H1 (cell line): ENCODE measurements around the gene PDE2A. TPM values are rescaled to one million over a fixed set of nuclear protein-coding genes. Genes with fewer than 3 reads are reported as not detected.

Experiments
- CTCF ChIA-PET: fragments of 300-600 bp; sonication (Branson Sonifier 250); formaldehyde crosslinking; loops from one replicate; lab custom pipeline; 2021; ENCODE audit not compliant: partially characterized antibody; lab: Charles Lee
- POLR2A ChIA-PET: fragments of 300-600 bp; sonication (Branson Sonifier 250); formaldehyde crosslinking; loops from one replicate; lab custom pipeline; 2021; ENCODE audit warnings: inconsistent platforms; ENCODE audit not compliant: partially characterized antibody; lab: Charles Lee
- DNase-seq, 2 experiments: peaks; one replicate each; pipeline versions ENCODE4 v3.0.0 to v3.0.0-alpha.2; 2010 to 2022; ENCODE audit warnings: low spot score in 2 of 2, low read depth in 1 of 2, mixed read lengths in 1 of 2
- FAIRE-seq: peaks from 2 replicates; lab custom pipeline; 2011; peaks lifted over from hg19 to GRCh38; lab: Jason Lieb, UNC
- H2AFZ ChIP-seq: 2 replicates; pipeline ENCODE4 v1.8.1; 2012; ENCODE audit warnings: low read length, inconsistent platforms
- H2AK5ac ChIP-seq: 2 replicates; pipeline ENCODE4 v1.6.1; 2013; ENCODE audit warnings: low read depth, low read length
- H2BK120ac ChIP-seq: replicated peaks from 2 replicates; pipeline ENCODE3; 2013; ENCODE audit warnings: low read depth, low read length, inconsistent platforms
- H2BK12ac ChIP-seq: 2 replicates; pipeline ENCODE4 v1.6.1; 2013; ENCODE audit warnings: low read depth, low read length
- H2BK15ac ChIP-seq: 2 replicates; pipeline ENCODE4 v1.6.1; 2013; ENCODE audit warnings: low read length
- H2BK20ac ChIP-seq: 2 replicates; pipeline ENCODE4 v1.6.1; 2013; ENCODE audit warnings: low read length
- H2BK5ac ChIP-seq: 2 replicates; pipeline ENCODE4 v1.6.1; 2013; ENCODE audit warnings: low read depth, low read length
- H3K14ac ChIP-seq: 2 replicates; pipeline ENCODE4 v1.6.1; 2013; ENCODE audit warnings: inconsistent platforms; ENCODE audit not compliant: insufficient read length
- H3K18ac ChIP-seq: 2 replicates; pipeline ENCODE4 v1.6.1; 2013; ENCODE audit warnings: low read length; ENCODE audit errors: extremely low read depth
- H3K23ac ChIP-seq: 2 replicates; pipeline ENCODE4 v1.6.1; 2013; ENCODE audit warnings: inconsistent platforms; ENCODE audit not compliant: insufficient read length
- H3K23me2 ChIP-seq: 2 replicates; pipeline ENCODE4 v1.6.1; 2013; ENCODE audit warnings: low read depth, low read length
- H3K27ac ChIP-seq: 2 replicates; pipeline ENCODE4 v1.6.1; 2011; ENCODE audit warnings: low read depth, low read length, inconsistent platforms
- H3K27me3 ChIP-seq, 4 experiments: replicated peaks in 1 of 4; 1 replicate in 1 of 4; 2 replicates in 3 of 4; pipeline versions ENCODE4 v1.6.1 to v1.8.1; 2011 to 2013; ENCODE audit warnings: low read length in 3 of 4, mild to moderate bottlenecking in 3 of 4, inconsistent platforms in 2 of 4, mixed read lengths in 2 of 4, moderate library complexity in 1 of 4; ENCODE audit not compliant: control insufficient read depth in 3 of 4, insufficient read depth in 3 of 4; ENCODE audit errors: extremely low read depth in 1 of 4
- H3K36me3 ChIP-seq, 4 experiments: 2 replicates each; pipeline versions ENCODE4 v1.6.1 to v1.8.1; 2011 to 2013; ENCODE audit warnings: mild to moderate bottlenecking in 4 of 4, low read length in 3 of 4, moderate library complexity in 2 of 4, control low read depth in 1 of 4, inconsistent platforms in 1 of 4; ENCODE audit not compliant: insufficient read depth in 4 of 4, control insufficient read depth in 2 of 4
- H3K4ac ChIP-seq: replicated peaks from 2 replicates; pipeline ENCODE3; 2013; ENCODE audit warnings: low read length, low read depth, mixed read lengths, inconsistent platforms; ENCODE audit not compliant: insufficient read length
- H3K4me1 ChIP-seq, 4 experiments: replicated peaks in 1 of 4; 1 replicate in 1 of 4; 2 replicates in 3 of 4; pipeline versions ENCODE4 v1.6.1 to v1.8.1; 2011 to 2013; ENCODE audit warnings: low read length in 3 of 4, inconsistent platforms in 2 of 4, mixed read lengths in 1 of 4; ENCODE audit not compliant: insufficient read depth in 4 of 4, control insufficient read depth in 3 of 4
- H3K4me2 ChIP-seq, 2 experiments: 2 replicates each; pipeline versions ENCODE4 v1.6.1 to v1.8.1; 2011 to 2013; ENCODE audit warnings: low read depth in 2 of 2, low read length in 2 of 2, control low read depth in 1 of 2, inconsistent platforms in 1 of 2, mild to moderate bottlenecking in 1 of 2; ENCODE audit not compliant: insufficient read depth in 1 of 2
- H3K4me3 ChIP-seq, 4 experiments: fragments of 200-600, 300-600 bp in 1 of 4; sonication (generic), shearing (Covaris generic), sonication (Bioruptor Twin) in 1 of 4; 2 replicates each; pipeline versions ENCODE4 v1.5.1 to v1.8.1; 2011 to 2016; ENCODE audit warnings: low read length in 4 of 4, low read depth in 3 of 4, control low read depth in 2 of 4, inconsistent platforms in 2 of 4, mild to moderate bottlenecking in 2 of 4, mixed read lengths in 1 of 4, moderate library complexity in 1 of 4; ENCODE audit not compliant: insufficient read depth in 2 of 4; ENCODE audit errors: extremely low read depth in 1 of 4
- H3K56ac ChIP-seq: replicated peaks from 2 replicates; pipeline ENCODE3; 2013; ENCODE audit warnings: low read depth, mild to moderate bottlenecking, mixed read lengths, low read length, inconsistent platforms; ENCODE audit not compliant: insufficient read length
- H3K79me1 ChIP-seq: 2 replicates; pipeline ENCODE4 v1.6.1; 2013; ENCODE audit warnings: low read depth, low read length, control low read depth
- H3K79me2 ChIP-seq, 2 experiments: 2 replicates each; pipeline versions ENCODE4 v1.6.1 to v1.8.1; 2012 to 2013; ENCODE audit warnings: low read length in 2 of 2, mild to moderate bottlenecking in 2 of 2, inconsistent platforms in 1 of 2; ENCODE audit not compliant: insufficient read depth in 2 of 2, control insufficient read depth in 1 of 2
- H3K9ac ChIP-seq, 4 experiments: replicated peaks in 1 of 4; 1 replicate in 1 of 4; 2 replicates in 3 of 4; pipeline versions ENCODE4 v1.6.1 to v1.8.1; 2011 to 2013; ENCODE audit warnings: low read depth in 3 of 4, low read length in 3 of 4, control low read depth in 2 of 4, mild to moderate bottlenecking in 2 of 4, moderate library complexity in 2 of 4, inconsistent platforms in 1 of 4; ENCODE audit errors: extremely low read depth in 1 of 4
- H3K9me3 ChIP-seq, 2 experiments: 2 replicates each; pipeline versions ENCODE4 v1.6.1 to v1.8.1; 2012 to 2013; ENCODE audit warnings: mild to moderate bottlenecking in 2 of 2, moderate library complexity in 2 of 2, control low read depth in 1 of 2, inconsistent platforms in 1 of 2, low read depth in 1 of 2, low read length in 1 of 2, mixed read lengths in 1 of 2; ENCODE audit not compliant: insufficient read depth in 2 of 2
- H4K20me1 ChIP-seq, 2 experiments: replicated peaks in 1 of 2; 2 replicates each; pipeline versions ENCODE3 to v1.8.1; 2011 to 2013; ENCODE audit warnings: inconsistent platforms in 2 of 2, low read length in 2 of 2, mild to moderate bottlenecking in 1 of 2; ENCODE audit not compliant: insufficient read depth in 2 of 2, control insufficient read depth in 1 of 2
- H4K5ac ChIP-seq: 2 replicates; pipeline ENCODE4 v1.6.1; 2013; ENCODE audit warnings: low read length, low read depth, mixed read lengths, inconsistent platforms; ENCODE audit not compliant: insufficient read length
- H4K8ac ChIP-seq: 2 replicates; pipeline ENCODE4 v1.8.0; 2013; ENCODE audit warnings: mild to moderate bottlenecking, moderate library complexity, low read length, inconsistent platforms; ENCODE audit not compliant: insufficient read depth; ENCODE audit errors: extremely low read depth
- H4K91ac ChIP-seq: replicated peaks from 2 replicates; pipeline ENCODE3; 2013; ENCODE audit warnings: low read length, mixed read lengths, inconsistent platforms; ENCODE audit not compliant: insufficient read length
- whole genome bisulfite sequencing, 2 experiments: shearing (Covaris generic) in 1 of 2; methylation state at CpG; one replicate each; pipeline versions ENCODE4 v1.1.6 to v1.1.7; 2013 to 2015; ENCODE audit warnings: low lambda C conversion rate in 2 of 2, mixed read lengths in 2 of 2, inconsistent platforms in 1 of 2, low coverage in 1 of 2, missing lambda C conversion rate in 1 of 2; ENCODE audit not compliant: insufficient replicate concordance in 2 of 2, insufficient coverage in 1 of 2, insufficient read length in 1 of 2; ENCODE audit errors: extremely low coverage in 1 of 2, missing lambda C conversion rate in 1 of 2; 5-methylcytosine and 5-hydroxymethylcytosine counted together
- polyA plus RNA-seq, 7 experiments: library from polyadenylated mRNA; depleted of rRNA in 3 of 7; stranded (reverse) in 5 of 7; unstranded in 2 of 7; fragments of >200 nt in 5 of 7; fragments of 200-250 nt in 2 of 7; gene quantifications; 1 replicate in 5 of 7; 2 replicates in 1 of 7; 4 replicates in 1 of 7; pipeline versions ENCODE4 v1.2.1 to v1.2.3, GENCODE V29; 2011 to 2013; ENCODE audit warnings: missing spikeins in 2 of 7, mixed read lengths in 2 of 7
- total RNA-seq: library from RNA; stranded (reverse); fragmentation: NEBNext Ultra II Directional; extraction: Animal tissue kit (Norgen Biotek cat#: 25700); gene quantifications from 2 replicates; pipeline ENCODE4 v1.2.1, GENCODE V29; 2021

PDE2A gene
- total and polyA plus RNA-seq, 2 of the 8 experiments (the other 6 are each of a cell fraction or from before 2014, with no cell fraction given) = 3.4 to 7.1 TPM

DNA sequence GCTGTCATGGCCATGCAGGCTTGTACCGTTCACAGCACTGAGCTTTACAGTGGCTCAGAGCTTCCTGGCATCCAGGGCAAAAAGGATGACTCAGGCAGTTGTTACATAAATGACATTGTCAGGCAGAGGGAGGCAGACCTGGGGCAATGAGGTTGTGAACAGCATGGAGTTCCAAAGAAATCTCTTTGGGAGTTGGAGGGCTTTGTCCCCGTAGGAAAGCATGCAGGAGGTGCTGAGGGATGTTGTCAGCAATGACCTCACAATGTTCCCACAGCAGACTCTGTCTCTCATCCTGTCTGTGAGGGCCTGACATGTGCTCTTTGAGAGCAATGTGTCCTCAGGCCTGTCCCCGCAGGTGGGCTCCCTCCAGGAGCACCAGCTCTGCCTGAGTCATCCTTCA, 25.9 kb upstream of the PDE2A start:
- H4K91ac ChIP-seq = no peak overlapping the region
- H3K9me3 ChIP-seq = no peaks in the 10 kb centered on the region
- no peak overlapping the region for H2AK5ac ChIP-seq
- H2BK5ac ChIP-seq = no peak overlapping the region
- DNase-seq = no peak
- no peaks in the 10 kb centered on the region for H3K79me2 ChIP-seq
- peaks cover 6 to 24% (median 18%) of the 10 kb centered on the region in 4 experiments for H3K4me1 ChIP-seq
- H3K27me3 ChIP-seq = no peaks in the 10 kb centered on the region
- H2BK20ac ChIP-seq = no peak overlapping the region
- no peak overlapping the region for H2BK12ac ChIP-seq
- no peak overlapping the region for H3K4ac ChIP-seq
- 92% methylated on average over 3 of the region's 3 CpGs; no CpG with 5 or more reads in 1 of the 2 experiments for WGBS, 2 experiments
- no peak for FAIRE-seq
- H3K4me3 ChIP-seq = no peak overlapping the region
- H4K5ac ChIP-seq = no peak overlapping the region
- no peak overlapping the region for H3K9ac ChIP-seq
- ChIA-PET CTCF (interaction anchor here (0.6 to 8.3 kb wide), 6 partner anchors 9 to 231 kb away, joined by 3 to 79 read pairs (median 3); no protein-coding TSS in a partner anchor), POLR2A (interaction anchor here (1.1 kb wide), 1 partner anchor 40 kb away, joined by 3 read pairs; no protein-coding TSS in a partner anchor)
- no peak overlapping the region for H3K23ac ChIP-seq
- no peaks in the 10 kb centered on the region; the same call in 1 of the 2 replicates for H3K79me1 ChIP-seq
- no peak overlapping the region for H2AFZ ChIP-seq
- H3K18ac ChIP-seq = no peak overlapping the region
- H3K36me3 ChIP-seq = peaks cover 3 to 17% (median 6%) of the 10 kb centered on the region in 4 experiments; a peak in 7 of 8 replicates
- no peak overlapping the region for H3K14ac ChIP-seq
- no peak overlapping the region for H2BK15ac ChIP-seq
- no peak overlapping the region for H3K56ac ChIP-seq
- H4K8ac ChIP-seq = no peak overlapping the region
- no peak overlapping the region for H2BK120ac ChIP-seq
- no peaks in the 10 kb centered on the region for H3K23me2 ChIP-seq
- peaks cover 5 to 11% of the 10 kb centered on the region in 2 experiments for H4K20me1 ChIP-seq
- no peak overlapping the region for H3K27ac ChIP-seq
- no peak overlapping the region for H3K4me2 ChIP-seq
